Measurements from ENCODE around the gene APPBP2.

APPBP2 gene

DNA sequence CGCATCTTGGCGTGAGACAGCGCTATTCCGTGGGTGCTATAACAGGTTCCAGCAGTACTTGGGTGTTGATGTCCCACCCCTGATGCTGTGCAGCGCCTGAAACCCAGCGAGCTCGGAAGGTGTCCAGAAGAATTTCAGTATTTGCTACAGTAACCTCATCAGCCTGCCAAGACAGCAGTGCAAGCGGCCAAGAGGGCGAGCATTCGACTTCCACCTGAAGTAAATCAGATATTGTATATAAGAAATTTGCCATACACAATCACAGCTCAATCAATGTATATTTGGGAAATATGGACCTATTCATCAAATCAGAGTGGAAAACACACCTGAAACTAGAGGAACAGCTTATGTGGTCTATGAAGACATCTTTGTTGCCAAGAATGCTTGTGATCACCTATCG is 13.0 kb downstream of the APPBP2 start:
- peaks cover 35% of the 10 kb centered on the region for H3K4me1 ChIP-seq (ENCODE audit: low read depth, poor library complexity, severe bottlenecking)
- H3K79me2 ChIP-seq (ENCODE audit: insufficient read depth, low read depth), result peaks cover 27% of the 10 kb centered on the region; the same call in 1 of the 2 replicates
- H4K20me1 ChIP-seq (ENCODE audit: insufficient read depth), result no peaks in the 10 kb centered on the region
- H3K4me2 ChIP-seq, result no peak overlapping the region
- H3K9ac ChIP-seq, result no peak overlapping the region
- TF ChIP-seq, protein P1, sequence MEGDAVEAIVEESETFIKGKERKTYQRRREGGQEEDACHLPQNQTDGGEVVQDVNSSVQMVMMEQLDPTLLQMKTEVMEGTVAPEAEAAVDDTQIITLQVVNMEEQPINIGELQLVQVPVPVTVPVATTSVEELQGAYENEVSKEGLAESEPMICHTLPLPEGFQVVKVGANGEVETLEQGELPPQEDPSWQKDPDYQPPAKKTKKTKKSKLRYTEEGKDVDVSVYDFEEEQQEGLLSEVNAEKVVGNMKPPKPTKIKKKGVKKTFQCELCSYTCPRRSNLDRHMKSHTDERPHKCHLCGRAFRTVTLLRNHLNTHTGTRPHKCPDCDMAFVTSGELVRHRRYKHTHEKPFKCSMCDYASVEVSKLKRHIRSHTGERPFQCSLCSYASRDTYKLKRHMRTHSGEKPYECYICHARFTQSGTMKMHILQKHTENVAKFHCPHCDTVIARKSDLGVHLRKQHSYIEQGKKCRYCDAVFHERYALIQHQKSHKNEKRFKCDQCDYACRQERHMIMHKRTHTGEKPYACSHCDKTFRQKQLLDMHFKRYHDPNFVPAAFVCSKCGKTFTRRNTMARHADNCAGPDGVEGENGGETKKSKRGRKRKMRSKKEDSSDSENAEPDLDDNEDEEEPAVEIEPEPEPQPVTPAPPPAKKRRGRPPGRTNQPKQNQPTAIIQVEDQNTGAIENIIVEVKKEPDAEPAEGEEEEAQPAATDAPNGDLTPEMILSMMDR (conservative IDR thresholded peaks at IDR 0.05; ENCODE audit: low read depth, low read length), result no peak
- no peak overlapping the region for H3K4me3 ChIP-seq (IDR thresholded peaks at IDR 0.05; ENCODE audit: insufficient read depth, low read depth, low read length)
- no peaks in the 10 kb centered on the region for H3K36me3 ChIP-seq (ENCODE audit: insufficient read depth)
- H3K27ac ChIP-seq, result no peak overlapping the region
- H2AFZ ChIP-seq (ENCODE audit: low read depth), result no peak overlapping the region
- no peaks in the 10 kb centered on the region for H3K27me3 ChIP-seq (ENCODE audit: insufficient read depth, low read depth)

GRCh38 chr17:60510723-60511122 is 15.3 kb downstream of the APPBP2 start:
- Histone ChIP-seq H3K27ac (no peak overlapping the region), H3K27me3 (ENCODE audit: insufficient read depth, low read depth) (no peaks in the 10 kb centered on the region), H3K79me2 (ENCODE audit: insufficient read depth, low read depth) (peaks cover 50% of the 10 kb centered on the region), H3K36me3 (ENCODE audit: insufficient read depth) (no peaks in the 10 kb centered on the region), H3K4me3 (IDR thresholded peaks at IDR 0.05; ENCODE audit: insufficient read depth, low read depth, low read length) (no peak overlapping the region), H4K20me1 (ENCODE audit: insufficient read depth) (no peaks in the 10 kb centered on the region), H3K4me1 (ENCODE audit: low read depth, poor library complexity, severe bottlenecking) (peaks cover 58% of the 10 kb centered on the region), H3K9ac (no peak overlapping the region), H3K4me2 (no peak overlapping the region), H2AFZ (ENCODE audit: low read depth) (no peak overlapping the region)
- TF ChIP-seq, protein P1 (conservative IDR thresholded peaks at IDR 0.05; ENCODE audit: low read depth, low read length), result no peak

DNA sequence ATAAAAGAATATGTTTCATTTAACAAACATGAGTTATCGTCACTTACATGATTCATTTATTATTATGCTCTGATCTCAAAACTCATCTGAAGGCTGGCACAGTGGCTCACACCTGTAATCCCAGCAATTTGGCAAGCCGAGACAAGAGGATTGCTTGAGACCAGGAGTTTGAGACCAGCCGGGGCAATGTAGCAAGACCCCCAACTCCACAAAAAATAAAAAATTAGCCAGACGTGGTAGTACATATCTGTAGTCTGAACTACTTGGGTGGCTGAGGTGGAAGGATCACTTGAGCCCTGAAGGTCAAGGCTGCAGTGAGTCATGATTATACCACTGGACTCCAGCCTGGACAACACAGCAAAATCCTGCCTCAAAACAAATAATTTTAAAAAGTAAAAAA is 16.0 kb downstream of the APPBP2 start:
- Histone ChIP-seq H3K4me3 (IDR thresholded peaks at IDR 0.05; ENCODE audit: insufficient read depth, low read depth, low read length) (no peak overlapping the region), H2AFZ (ENCODE audit: low read depth) (no peak overlapping the region), H3K79me2 (ENCODE audit: insufficient read depth, low read depth) (peaks cover 57% of the 10 kb centered on the region), H3K27ac (peak overlapping the region; percentile 74; the same call in 1 of the 2 replicates), H3K4me1 (ENCODE audit: low read depth, poor library complexity, severe bottlenecking) (peaks cover 60% of the 10 kb centered on the region), H3K27me3 (ENCODE audit: insufficient read depth, low read depth) (no peaks in the 10 kb centered on the region), H3K4me2 (peak overlapping the region; percentile 65; the same call in 1 of the 2 replicates), H3K36me3 (ENCODE audit: insufficient read depth) (no peaks in the 10 kb centered on the region), H3K9ac (no peak overlapping the region), H4K20me1 (ENCODE audit: insufficient read depth) (no peaks in the 10 kb centered on the region)
- TF ChIP-seq, protein P1 (conservative IDR thresholded peaks at IDR 0.05; ENCODE audit: low read depth, low read length), result no peak

DNA sequence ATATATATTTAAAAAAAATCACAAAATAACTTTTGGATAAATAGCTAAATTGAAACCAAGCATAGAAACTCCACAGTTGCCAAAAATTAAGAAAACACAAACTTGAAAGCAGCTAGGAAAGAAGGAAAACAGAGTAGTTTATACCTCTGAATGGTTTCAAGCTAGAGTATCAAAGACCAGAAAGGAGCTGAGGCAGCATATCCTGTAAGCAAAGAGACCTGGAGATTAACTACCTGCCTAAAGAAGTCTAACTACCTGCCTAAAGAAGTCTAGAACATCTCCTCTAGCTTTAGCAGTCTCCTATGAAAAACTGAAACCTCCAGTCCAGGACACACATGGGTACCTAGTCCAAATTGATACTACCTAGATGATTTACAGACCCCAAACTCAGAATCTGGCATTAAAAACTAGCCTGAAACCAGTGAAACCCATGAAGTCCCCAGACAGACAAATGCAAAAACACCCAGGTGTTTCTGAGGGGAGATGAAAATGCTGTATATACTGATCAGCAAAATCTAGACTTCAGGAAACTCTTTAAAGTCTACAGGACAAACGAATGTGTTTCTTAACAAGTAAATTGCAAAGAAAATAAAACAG is 17.6 kb downstream of the APPBP2 start:
- Histone ChIP-seq H3K36me3 (ENCODE audit: insufficient read depth) (no peaks in the 10 kb centered on the region), H3K9ac (peak overlapping the region; percentile 11; the same call in 1 of the 2 replicates), H3K79me2 (ENCODE audit: insufficient read depth, low read depth) (peaks cover 70% of the 10 kb centered on the region), H3K27ac (peak overlapping the region; percentile 74), H3K4me3 (IDR thresholded peaks at IDR 0.05; ENCODE audit: insufficient read depth, low read depth, low read length) (no peak overlapping the region), H3K4me2 (peak overlapping the region; percentile 65), H3K4me1 (ENCODE audit: low read depth, poor library complexity, severe bottlenecking) (peaks cover 66% of the 10 kb centered on the region), H2AFZ (ENCODE audit: low read depth) (no peak overlapping the region), H4K20me1 (ENCODE audit: insufficient read depth) (no peaks in the 10 kb centered on the region), H3K27me3 (ENCODE audit: insufficient read depth, low read depth) (no peaks in the 10 kb centered on the region)
- TF ChIP-seq, protein P1 (conservative IDR thresholded peaks at IDR 0.05; ENCODE audit: low read depth, low read length), result no peak

All from KMS-11 (cell line).